K562 (cell line): ENCODE results near the gene GALNT15. TPM values are rescaled to one million over a fixed set of nuclear protein-coding genes. Genes with fewer than 3 reads are reported as not detected.

Experiments used
- ADNP ChIP-seq: fragments of 200-800 bp; sonication (Bioruptor generic); IDR thresholded peaks from 2 replicates; pipeline ENCODE4 v1.6.1; 2016; ENCODE audit warnings: missing genetic modification characterization, missing compliant biosample characterization
- BCL6 ChIP-seq: fragments of 250-450 bp; sonication (Bioruptor Pico); IDR thresholded peaks from 2 replicates; pipeline ENCODE4 v1.4.0; 2020
- CBX3 ChIP-seq, 2 experiments: IDR thresholded peaks; 1 replicate in 1 of 2; 2 replicates in 1 of 2; pipeline ENCODE4 v1.6.1; 2012; ENCODE audit warnings: inconsistent platforms in 2 of 2, low read length in 2 of 2, borderline replicate concordance in 1 of 2, control low read depth in 1 of 2
- CREB5 ChIP-seq: fragments of 250-450 bp; sonication (Bioruptor Pico); IDR thresholded peaks from 2 replicates; pipeline ENCODE4 v1.5.0; 2020; ENCODE audit warnings: mild to moderate bottlenecking
- DIDO1 ChIP-seq: fragments of 450-650 bp; IDR thresholded peaks from 2 replicates; pipeline ENCODE4 v1.6.1; 2016; ENCODE audit warnings: low read depth, missing biosample characterization, missing genetic modification characterization
- EP300 ChIP-seq: IDR thresholded peaks from 2 replicates; pipeline ENCODE4 v1.6.1; 2012; ENCODE audit warnings: low read length, improper control_type of control experiment
- IFI16 ChIP-seq: fragments of 250-450 bp; sonication (Bioruptor Pico); IDR thresholded peaks from 2 replicates; pipeline ENCODE4 v2.1.2; 2022; ENCODE audit warnings: mild to moderate bottlenecking, inconsistent platforms
- JUNB ChIP-seq: fragments of 450-650 bp; formaldehyde crosslinking; conservative IDR thresholded peaks from 2 replicates; pipeline ENCODE4 v1.4.0; 2020; ENCODE audit warnings: mild to moderate bottlenecking
- LEF1 ChIP-seq: fragments of 450-650 bp; IDR thresholded peaks from 2 replicates; pipeline ENCODE4 v1.6.1; 2016; ENCODE audit warnings: mild to moderate bottlenecking
- MITF ChIP-seq: IDR thresholded peaks from 2 replicates; pipeline ENCODE4 v1.6.1; 2014; ENCODE audit warnings: antibody characterized with exemption
- MXI1 ChIP-seq: IDR thresholded peaks from 2 replicates; pipeline ENCODE4 v1.6.1; 2011; ENCODE audit warnings: low read depth, mild to moderate bottlenecking, improper control_type of control experiment, low read length
- MYNN ChIP-seq, 2 experiments: sonication (generic); formaldehyde crosslinking in 1 of 2; IDR thresholded peaks; 2 replicates each; pipeline versions ENCODE4 v1.5.0 to v1.6.1; 2016 to 2020; ENCODE audit warnings: antibody characterized with exemption in 1 of 2, missing genetic modification reagents in 1 of 2
- NR2F6 ChIP-seq: fragments of 450-650 bp; formaldehyde crosslinking; IDR thresholded peaks from 2 replicates; pipeline ENCODE4 v1.4.0; 2020; ENCODE audit warnings: mild to moderate bottlenecking
- PHTF2 ChIP-seq: fragments of 250-450 bp; sonication (Bioruptor Pico); IDR thresholded peaks from 2 replicates; pipeline ENCODE4 v1.5.0; 2021; ENCODE audit warnings: mild to moderate bottlenecking
- POLR2AphosphoS5 ChIP-seq: IDR thresholded peaks from 2 replicates; pipeline ENCODE4 v1.6.1; 2011; ENCODE audit warnings: mild to moderate bottlenecking, low read depth, low read length, moderate library complexity; ENCODE audit not compliant: control insufficient read depth, insufficient read depth
- SOX6 ChIP-seq: fragments of 450-650 bp; IDR thresholded peaks from 2 replicates; pipeline ENCODE4 v1.6.1; 2014; ENCODE audit warnings: mild to moderate bottlenecking
- TGIF2 ChIP-seq: sonication (generic); formaldehyde crosslinking; IDR thresholded peaks from 2 replicates; pipeline ENCODE4 v1.8.1; 2022; ENCODE audit warnings: mild to moderate bottlenecking, missing genetic modification reagents, moderate library complexity
- WHSC1 ChIP-seq: IDR thresholded peaks from one replicate; pipeline ENCODE4 v1.6.1; 2012; ENCODE audit warnings: low read length, control low read depth, inconsistent platforms
- ZNF354B ChIP-seq: fragments of 250-450 bp; sonication (Bioruptor Pico); IDR thresholded peaks from 2 replicates; pipeline ENCODE4 v1.4.0; 2020
- ZNF644 ChIP-seq: fragments of 200-800 bp; sonication (Bioruptor generic); IDR thresholded peaks from 2 replicates; pipeline ENCODE4 v1.6.1; 2016; ENCODE audit warnings: low read depth, missing genetic modification characterization, missing compliant biosample characterization
- ZNF695 ChIP-seq: fragments of 450-650 bp; formaldehyde crosslinking; IDR thresholded peaks from 2 replicates; pipeline ENCODE4 v1.4.0; 2020; ENCODE audit warnings: mild to moderate bottlenecking, moderate library complexity
- ZNF707 ChIP-seq: fragments of 250-450 bp; sonication (Bioruptor Pico); conservative IDR thresholded peaks from 2 replicates; pipeline ENCODE4 v1.8.0; 2022; ENCODE audit warnings: inconsistent platforms, mild to moderate bottlenecking, moderate library complexity
- polyA plus RNA-seq, 8 experiments: library from polyadenylated mRNA; depleted of rRNA in 4 of 8; stranded (reverse) in 5 of 8; unstranded in 3 of 8; fragments of >200 nt; fragmentation: Nextera tagmentation in 2 of 8; fragmentation: Illumina TruSeq in 1 of 8; extraction: Ambion mirVana in 2 of 8; extraction: Trizol in 1 of 8; gene quantifications; 2 replicates each; pipeline versions ENCODE4 v1.2.1 to v1.2.3, GENCODE V29; 2011 to 2014; ENCODE audit warnings: inconsistent platforms in 1 of 8, missing spikeins in 1 of 8
- total RNA-seq, 7 experiments: library from RNA; depleted of rRNA in 6 of 7; stranded (reverse); fragments of >200 nt in 6 of 7; fragmentation: Illumina TruSeq in 2 of 7; extraction: Trizol in 2 of 7; gene quantifications; 2 replicates each; pipeline versions ENCODE4 v1.2.1 to v1.2.3, GENCODE V29; 2011 to 2021; ENCODE audit warnings: low replicate concordance in 1 of 7
- TF ChIP-seq, protein P1 (sequence below): sonication (generic); formaldehyde crosslinking; IDR thresholded peaks from 2 replicates; pipeline ENCODE4 v1.8.1; 2023; ENCODE audit warnings: mild to moderate bottlenecking, missing genetic modification reagents

The GALNT15 gene
- total and polyA plus RNA-seq, 9 of the 15 experiments (the other 6 are each of a cell fraction or from before 2014, with no cell fraction given), result not detected

DNA sequence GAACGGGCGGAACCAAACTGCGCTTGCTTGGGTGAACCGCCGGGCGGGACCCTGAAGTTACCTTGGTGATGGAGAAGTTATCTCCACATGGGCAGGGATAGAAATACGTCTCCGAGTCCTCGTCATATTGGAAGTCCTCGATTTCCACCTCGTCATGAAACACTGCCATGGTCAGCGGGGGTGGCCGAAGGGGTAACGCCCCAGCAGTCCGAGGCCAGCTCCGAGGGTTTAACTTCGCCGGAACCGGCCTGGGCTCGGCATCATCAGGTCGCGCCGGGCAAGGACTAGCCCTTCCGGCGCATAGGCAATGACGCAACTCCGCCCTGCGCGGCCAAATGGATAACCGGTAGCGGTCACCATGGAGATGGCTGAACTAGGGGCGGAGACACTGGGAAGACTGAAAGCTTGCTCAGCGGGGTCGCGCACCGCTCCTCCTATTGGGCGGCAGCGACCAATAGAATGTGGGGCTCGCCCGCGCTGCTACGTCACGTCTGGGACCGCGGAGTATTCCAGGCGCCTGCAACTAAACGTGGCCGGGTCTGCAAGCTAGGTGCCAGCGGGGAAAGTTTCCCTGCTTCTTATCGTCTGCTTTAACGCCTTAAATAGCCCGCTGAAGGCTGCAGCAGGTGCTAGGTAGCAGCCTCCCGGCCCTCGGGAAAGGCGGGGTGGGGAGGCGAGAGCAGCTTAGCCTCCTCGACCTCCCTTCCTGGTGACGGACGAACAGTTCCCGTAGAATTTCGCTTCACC lies 90.4 kb downstream of the GALNT15 start, which contains the start of the genes DPH3 and OXNAD1 (continued):
- TF ChIP-seq SOX6 (no peak; the same call in 1 of the 2 replicates), MYNN (IDR thresholded peaks at IDR 0.05) (no peak; the same call in 1 of the 2 replicates), MYNN (CRISPR knock-in tag; IDR thresholded peaks at IDR 0.05) (no peak), ADNP (tag) (no peak), LEF1 (no peak), ZNF644 (tag) (no peak), ZNF354B (no peak), DIDO1 (peak; percentile 94), CBX3 (IDR thresholded peaks at IDR 0.05; ENCODE audit: borderline replicate concordance in 1 of 2, low read length in 2 of 2) (no peak), EP300 (peak; percentile 53; the same call in 1 of the 2 replicates), ZNF707 (0 out of 2 replicates have a peak, but pooled peaks have one; percentile 15), MITF (no peak), ZNF695 (0 out of 2 replicates have a peak, but pooled peaks have one; percentile 71), POLR2AphosphoS5 (peak; percentile 96), NR2F6 (CRISPR knock-in tag) (peak; percentile 36; the same call in 1 of the 2 replicates), PHTF2 (CRISPR knock-in tag) (no peak), CREB5 (CRISPR knock-in tag) (no peak), IFI16 (no peak), JUNB (CRISPR knock-in tag) (no peak), MXI1 (peak; percentile 88), BCL6 (no peak), WHSC1 (no peak), TGIF2 (CRISPR knock-in tag) (no peak)
- TF ChIP-seq, protein P1, sequence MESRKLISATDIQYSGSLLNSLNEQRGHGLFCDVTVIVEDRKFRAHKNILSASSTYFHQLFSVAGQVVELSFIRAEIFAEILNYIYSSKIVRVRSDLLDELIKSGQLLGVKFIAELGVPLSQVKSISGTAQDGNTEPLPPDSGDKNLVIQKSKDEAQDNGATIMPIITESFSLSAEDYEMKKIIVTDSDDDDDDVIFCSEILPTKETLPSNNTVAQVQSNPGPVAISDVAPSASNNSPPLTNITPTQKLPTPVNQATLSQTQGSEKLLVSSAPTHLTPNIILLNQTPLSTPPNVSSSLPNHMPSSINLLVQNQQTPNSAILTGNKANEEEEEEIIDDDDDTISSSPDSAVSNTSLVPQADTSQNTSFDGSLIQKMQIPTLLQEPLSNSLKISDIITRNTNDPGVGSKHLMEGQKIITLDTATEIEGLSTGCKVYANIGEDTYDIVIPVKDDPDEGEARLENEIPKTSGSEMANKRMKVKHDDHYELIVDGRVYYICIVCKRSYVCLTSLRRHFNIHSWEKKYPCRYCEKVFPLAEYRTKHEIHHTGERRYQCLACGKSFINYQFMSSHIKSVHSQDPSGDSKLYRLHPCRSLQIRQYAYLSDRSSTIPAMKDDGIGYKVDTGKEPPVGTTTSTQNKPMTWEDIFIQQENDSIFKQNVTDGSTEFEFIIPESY, result no peak
